K562 (cell line): ENCODE measurements around the gene RPRD1B. TPM values are rescaled to one million over a fixed set of nuclear protein-coding genes. Genes with fewer than 3 reads are reported as not detected.

Experiments
- ATAC-seq: fragments of 200-7000 bp; cut with Tn5 transposase; 3 replicates; pipeline ENCODE4 v1.9.1; 2020; ENCODE audit warnings: moderate library complexity
- BruUV-seq: library from RNA; stranded (reverse); fragments of 400-500 nt; replicated peaks from 2 replicates; lab custom pipeline; 2021; lab: Mats Ljungman, UMichigan
- CTCF ChIA-PET: fragments of 300-600 bp; formaldehyde crosslinking; extraction: SDS; loops from one replicate; lab custom pipeline; 2021; ENCODE audit warnings: low intra/inter-chr PET ratio; lab: Yijun Ruan, JAX
- POLR2A ChIA-PET: fragments of 300-600, 350-650 bp; sonication (Branson Sonifier 250); formaldehyde crosslinking; extraction: SDS; loops from one replicate; lab custom pipeline; 2021; ENCODE audit warnings: antibody characterized with exemption, inconsistent platforms; lab: Yijun Ruan, JAX
- DNase-seq, 4 experiments: peaks; one replicate each; pipeline versions ENCODE4 v3.0.0 to v3.0.0-alpha.2; 2011 to 2018; ENCODE audit warnings: low spot score in 3 of 4, mixed read lengths in 3 of 4; ENCODE audit errors: extremely low read depth in 1 of 4
- FAIRE-seq: peaks from 2 replicates; lab custom pipeline; 2011; peaks lifted over from hg19 to GRCh38; lab: Jason Lieb, UNC
- H2AFZ ChIP-seq: 2 replicates; pipeline ENCODE4 v1.6.0; 2011; ENCODE audit warnings: low read depth, low read length, control low read depth, inconsistent platforms
- H3K27ac ChIP-seq: fragments of 200-600 bp; 3 replicates; pipeline ENCODE4 v1.8.0; 2011; ENCODE audit warnings: low read depth, mild to moderate bottlenecking, control low read depth, inconsistent platforms, low read length, moderate library complexity, mixed read lengths; ENCODE audit errors: extremely low read depth
- H3K27me3 ChIP-seq, 2 experiments: fragments of 300-600 bp in 1 of 2; 2 replicates in 1 of 2; 3 replicates in 1 of 2; pipeline versions ENCODE4 v1.6.0 to v1.8.0; 2011; ENCODE audit warnings: inconsistent platforms in 2 of 2, low read length in 2 of 2, mild to moderate bottlenecking in 1 of 2, mixed read lengths in 1 of 2, moderate library complexity in 1 of 2; ENCODE audit not compliant: control insufficient read depth in 2 of 2, insufficient read depth in 2 of 2
- H3K36me3 ChIP-seq: fragments of 300-600 bp; 3 replicates; pipeline ENCODE4 v1.8.0; 2011; ENCODE audit warnings: mild to moderate bottlenecking, low read length, inconsistent platforms; ENCODE audit not compliant: control insufficient read depth, insufficient read depth
- H3K4me1 ChIP-seq, 2 experiments: fragments of 200-600 bp in 1 of 2; replicated peaks in 1 of 2; 2 replicates in 1 of 2; 3 replicates in 1 of 2; pipeline versions ENCODE4 v1.5.1 to v1.8.0; 2011; ENCODE audit warnings: inconsistent platforms in 2 of 2, low read length in 2 of 2, mild to moderate bottlenecking in 1 of 2, mixed read lengths in 1 of 2, moderate library complexity in 1 of 2; ENCODE audit not compliant: control insufficient read depth in 2 of 2, insufficient read depth in 2 of 2
- H3K4me2 ChIP-seq: 2 replicates; pipeline ENCODE4 v1.6.1; 2011; ENCODE audit warnings: low read length, control low read depth, inconsistent platforms, mixed read lengths; ENCODE audit not compliant: insufficient read depth
- H3K4me3 ChIP-seq: fragments of 200-600 bp; sonication (generic), shearing (Covaris generic); 2 replicates; pipeline ENCODE4 v1.5.1; 2016; ENCODE audit warnings: control low read depth, inconsistent platforms
- H3K79me2 ChIP-seq: fragments of 200-600 bp; 3 replicates; pipeline ENCODE4 v1.8.0; 2011; ENCODE audit warnings: low read length, inconsistent platforms; ENCODE audit not compliant: control insufficient read depth, insufficient read depth
- H3K9ac ChIP-seq, 2 experiments: 2 replicates each; pipeline versions ENCODE4 v1.6.0 to v1.6.1; 2011; ENCODE audit warnings: low read depth in 2 of 2, low read length in 2 of 2, control low read depth in 1 of 2, inconsistent platforms in 1 of 2, mild to moderate bottlenecking in 1 of 2, mixed read lengths in 1 of 2; ENCODE audit not compliant: insufficient read depth in 1 of 2
- H3K9me1 ChIP-seq: one replicate; pipeline ENCODE4 v1.6.0; 2011; ENCODE audit warnings: inconsistent platforms, mild to moderate bottlenecking, low read length, moderate library complexity; ENCODE audit not compliant: control insufficient read depth, insufficient read depth
- H3K9me3 ChIP-seq: replicated peaks from 2 replicates; pipeline ENCODE4 v1.5.1; 2011; ENCODE audit warnings: low read depth, low read length, inconsistent platforms; ENCODE audit not compliant: control insufficient read depth, insufficient read depth
- H4K20me1 ChIP-seq: replicated peaks from 2 replicates; pipeline ENCODE4 v1.6.1; 2011; ENCODE audit warnings: low read length, inconsistent platforms, mixed read lengths; ENCODE audit not compliant: control insufficient read depth, insufficient read depth
- DEAF1 ChIP-seq: fragments of 450-650 bp; formaldehyde crosslinking; IDR thresholded peaks from 2 replicates; pipeline ENCODE4 v1.4.0; 2020; ENCODE audit warnings: mild to moderate bottlenecking, moderate library complexity
- HDAC3 ChIP-seq: fragments of 450-650 bp; IDR thresholded peaks from 2 replicates; pipeline ENCODE4 v1.6.1; 2018; ENCODE audit warnings: borderline replicate concordance, mild to moderate bottlenecking, moderate library complexity; ENCODE audit not compliant: partially characterized antibody
- KHSRP ChIP-seq: fragments of 450-650 bp; IDR thresholded peaks from 2 replicates; pipeline ENCODE4 v1.6.1; 2017
- MCM2 ChIP-seq: fragments of 450-650 bp; IDR thresholded peaks from 2 replicates; pipeline ENCODE4 v1.6.1; 2017; ENCODE audit warnings: low read depth, mild to moderate bottlenecking
- MTA3 ChIP-seq: fragments of 450-650 bp; formaldehyde crosslinking; IDR thresholded peaks from 2 replicates; pipeline ENCODE4 v1.6.1; 2017; ENCODE audit warnings: mild to moderate bottlenecking, borderline replicate concordance
- PHTF2 ChIP-seq: fragments of 250-450 bp; sonication (Bioruptor Pico); IDR thresholded peaks from 2 replicates; pipeline ENCODE4 v1.5.0; 2021; ENCODE audit warnings: mild to moderate bottlenecking
- WGBS: fragments of 100-300 bp; shearing (Covaris generic); methylation state at CpG from one replicate; pipeline ENCODE4 v1.1.6; 2016; ENCODE audit warnings: low coverage, mixed read lengths; ENCODE audit not compliant: insufficient coverage; ENCODE audit errors: missing lambda C conversion rate; 5-methylcytosine and 5-hydroxymethylcytosine counted together
- in situ Hi-C: fragments of 300-500 bp; cut with MboI; formaldehyde crosslinking; loops from 4 replicates; pipeline ENCODE4 v1.15.0; 2018; ENCODE audit warnings: inconsistent platforms, mixed read lengths
- intact Hi-C: fragments of 100-400 bp; cut with micrococcal nuclease; formaldehyde crosslinking; loops from 2 replicates; pipeline ENCODE4 v1.14.2; 2022
- polyA plus RNA-seq, 8 experiments: library from polyadenylated mRNA; depleted of rRNA in 4 of 8; stranded (reverse) in 5 of 8; unstranded in 3 of 8; fragments of >200 nt; fragmentation: Nextera tagmentation in 2 of 8; fragmentation: Illumina TruSeq in 1 of 8; extraction: Ambion mirVana in 2 of 8; extraction: Trizol in 1 of 8; gene quantifications; 2 replicates each; pipeline versions ENCODE4 v1.2.1 to v1.2.3, GENCODE V29; 2011 to 2014; ENCODE audit warnings: inconsistent platforms in 1 of 8, missing spikeins in 1 of 8
- total RNA-seq, 7 experiments: library from RNA; depleted of rRNA in 6 of 7; stranded (reverse); fragments of >200 nt in 6 of 7; fragmentation: Illumina TruSeq in 2 of 7; extraction: Trizol in 2 of 7; gene quantifications; 2 replicates each; pipeline versions ENCODE4 v1.2.1 to v1.2.3, GENCODE V29; 2011 to 2021; ENCODE audit warnings: low replicate concordance in 1 of 7
- TF ChIP-seq, protein P1 (sequence below): fragments of 200-800 bp; sonication (Bioruptor generic); IDR thresholded peaks from 2 replicates; pipeline ENCODE4 v1.6.1; 2017; ENCODE audit warnings: missing genetic modification characterization, missing compliant biosample characterization

RPRD1B gene
- total and polyA plus RNA-seq, 9 of the 15 experiments (the other 6 are each of a cell fraction or from before 2014, with no cell fraction given), result 5.5 to 43.0 (median 24.4) TPM

DNA sequence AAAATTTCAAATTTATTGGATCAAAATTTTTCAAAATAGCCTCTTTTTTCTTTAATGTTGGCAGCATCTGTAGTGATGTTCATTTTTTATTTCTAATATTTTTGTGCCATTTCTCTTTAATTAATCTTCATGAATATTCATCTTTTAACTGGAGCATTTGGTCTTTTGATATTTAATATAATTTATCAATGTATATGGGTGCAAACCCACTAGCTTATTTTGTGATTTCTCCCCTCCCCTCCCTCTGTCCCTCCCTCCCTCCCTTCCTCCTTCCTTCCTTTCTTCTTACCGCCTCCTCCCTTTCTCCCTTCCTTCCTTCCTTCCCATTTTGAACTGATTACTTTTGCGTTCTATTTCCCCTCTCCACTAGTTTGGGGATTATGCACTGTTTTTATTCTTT is 82.3 kb downstream of the RPRD1B start (continued):
- TF ChIP-seq HDAC3 (no peak), PHTF2 (CRISPR knock-in tag) (no peak), KHSRP (no peak), MTA3 (no peak), DEAF1 (CRISPR knock-in tag) (no peak), MCM2 (no peak)

DNA sequence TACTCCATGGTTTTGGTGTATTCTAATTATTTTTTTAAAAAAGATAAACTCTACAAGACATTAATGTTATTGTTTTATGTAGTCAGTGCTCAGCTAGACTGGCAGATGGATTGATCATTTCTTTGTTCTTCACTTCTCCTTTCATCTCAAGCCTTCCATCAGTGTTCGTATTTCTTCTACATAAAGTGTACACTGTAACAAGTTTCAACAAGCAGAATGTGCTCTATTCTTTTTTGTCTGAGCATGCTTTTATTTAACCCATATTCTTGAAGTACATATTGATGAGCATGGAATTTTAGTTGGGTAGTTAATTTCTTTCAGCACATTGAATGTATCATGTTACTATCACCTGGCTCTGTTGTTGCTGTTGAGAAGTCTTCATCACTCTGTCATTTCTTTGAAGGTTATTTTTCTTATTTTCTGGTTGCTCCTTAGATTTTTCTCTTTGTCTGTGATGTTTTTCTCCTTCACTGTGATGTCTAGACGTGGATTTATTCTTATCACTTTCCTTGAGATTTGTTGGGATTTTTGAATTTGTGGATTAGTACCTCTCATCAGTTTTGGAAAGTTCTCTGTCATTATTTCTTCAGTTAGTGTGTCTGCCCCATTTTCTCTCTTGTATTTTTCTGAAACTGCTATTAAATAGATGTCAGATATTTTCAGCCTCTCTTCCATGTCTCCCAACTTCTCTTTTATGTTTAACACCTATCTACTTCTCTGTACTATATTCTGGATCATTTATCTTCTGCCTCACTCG is 83.0 kb downstream of the RPRD1B start:
- Histone ChIP-seq H3K9ac (no peak overlapping the region), H2AFZ (no peak overlapping the region), H3K79me2 (no peaks in the 10 kb centered on the region), H3K27ac (no peak overlapping the region), H4K20me1 (no peaks in the 10 kb centered on the region), H3K27me3 (no peaks in the 10 kb centered on the region), H3K9me1 (no peaks in the 10 kb centered on the region), H3K9me3 (no peaks in the 10 kb centered on the region), H3K36me3 (no peaks in the 10 kb centered on the region), H3K4me2 (no peak overlapping the region), H3K4me1 (peaks cover 20% of the 10 kb centered on the region in 2 experiments), H3K4me3 (no peak overlapping the region)
- DNase-seq (no peak), ATAC-seq (no peak), FAIRE-seq (no peak)
- BruUV-seq, result no TSS peak
- TF ChIP-seq, protein P1, sequence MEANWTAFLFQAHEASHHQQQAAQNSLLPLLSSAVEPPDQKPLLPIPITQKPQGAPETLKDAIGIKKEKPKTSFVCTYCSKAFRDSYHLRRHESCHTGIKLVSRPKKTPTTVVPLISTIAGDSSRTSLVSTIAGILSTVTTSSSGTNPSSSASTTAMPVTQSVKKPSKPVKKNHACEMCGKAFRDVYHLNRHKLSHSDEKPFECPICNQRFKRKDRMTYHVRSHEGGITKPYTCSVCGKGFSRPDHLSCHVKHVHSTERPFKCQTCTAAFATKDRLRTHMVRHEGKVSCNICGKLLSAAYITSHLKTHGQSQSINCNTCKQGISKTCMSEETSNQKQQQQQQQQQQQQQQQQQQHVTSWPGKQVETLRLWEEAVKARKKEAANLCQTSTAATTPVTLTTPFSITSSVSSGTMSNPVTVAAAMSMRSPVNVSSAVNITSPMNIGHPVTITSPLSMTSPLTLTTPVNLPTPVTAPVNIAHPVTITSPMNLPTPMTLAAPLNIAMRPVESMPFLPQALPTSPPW (CRISPR knock-in tag), result no peak
- intact Hi-C loops, result no loop called here
- 43% methylated on average over 3 of the region's 3 CpGs for WGBS
- ChIA-PET CTCF (no interaction called here), POLR2A (no interaction called here)
- in situ Hi-C loops, result no loop called here
